ENCODE results near the gene TMEM92.
"Not testable (repeated sequence)": the region's sequence is repeated elsewhere in the genome, so short reads cannot be mapped to it uniquely, and the experiment has no call there.

TMEM92 gene

GRCh38 chr17:50301891-50302584 lies 27.8 kb downstream of the TMEM92 start:
- no peak for DNase-seq

DNA sequence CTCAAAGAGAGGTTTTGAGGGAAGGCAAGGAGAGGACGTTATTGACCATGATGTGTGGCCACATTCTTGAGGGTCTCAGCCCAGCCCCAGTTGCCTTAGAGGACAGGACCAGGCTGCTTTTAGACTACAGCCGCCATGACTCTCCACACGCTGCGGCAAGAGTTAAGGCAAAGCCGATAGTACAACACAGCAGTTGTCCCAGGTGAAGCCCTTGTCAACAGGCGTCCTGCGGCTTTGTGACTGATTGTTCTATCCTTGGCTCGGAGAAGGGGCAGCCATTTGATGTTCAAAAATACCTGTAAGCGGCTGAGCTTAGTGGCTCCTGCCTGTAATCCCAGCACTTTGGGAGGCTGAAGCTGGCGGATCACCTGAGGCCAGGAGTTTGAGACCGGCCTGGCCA lies 28.8 kb downstream of the TMEM92 start:
- DNase-seq = no peak

- DNase-seq = no peak
These were observed 29.3 kb downstream of the TMEM92 start for GRCh38 chr17:50303596-50303995.

DNA sequence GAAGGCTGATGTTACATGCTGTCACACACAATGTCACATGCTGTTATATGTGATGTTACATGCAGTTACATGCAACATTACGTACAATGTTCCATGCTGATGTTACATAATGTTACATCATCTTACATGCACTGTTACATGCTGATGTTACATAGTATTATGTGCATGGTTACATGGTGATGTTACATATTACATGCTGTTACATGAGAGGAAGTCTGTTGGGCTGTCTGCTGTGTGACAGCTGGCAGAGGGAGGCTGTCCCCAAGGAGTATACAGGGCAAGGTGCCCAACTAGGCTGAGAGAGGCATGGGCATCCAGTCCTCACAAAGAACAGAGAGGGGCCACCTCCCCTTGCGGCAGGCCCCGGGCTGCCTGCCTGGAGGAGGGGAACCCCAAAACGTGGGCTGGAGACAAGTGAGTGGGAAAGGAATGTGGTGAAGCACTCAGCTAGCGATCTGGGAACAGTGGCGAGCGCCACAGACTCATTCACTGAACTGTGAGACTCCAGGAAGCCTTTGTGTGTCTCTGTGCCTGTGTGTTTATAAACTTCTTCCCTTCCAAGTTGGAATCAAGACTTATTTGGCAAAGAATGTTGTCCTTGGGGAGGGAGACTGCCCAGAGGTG lies 30.6 kb downstream of the TMEM92 start:
- DNase-seq = peak in 1 of 2 experiments; percentile 55

GRCh38 chr17:50307654-50308053 lies 33.4 kb downstream of the TMEM92 start:
- DNase-seq = no peak

DNA sequence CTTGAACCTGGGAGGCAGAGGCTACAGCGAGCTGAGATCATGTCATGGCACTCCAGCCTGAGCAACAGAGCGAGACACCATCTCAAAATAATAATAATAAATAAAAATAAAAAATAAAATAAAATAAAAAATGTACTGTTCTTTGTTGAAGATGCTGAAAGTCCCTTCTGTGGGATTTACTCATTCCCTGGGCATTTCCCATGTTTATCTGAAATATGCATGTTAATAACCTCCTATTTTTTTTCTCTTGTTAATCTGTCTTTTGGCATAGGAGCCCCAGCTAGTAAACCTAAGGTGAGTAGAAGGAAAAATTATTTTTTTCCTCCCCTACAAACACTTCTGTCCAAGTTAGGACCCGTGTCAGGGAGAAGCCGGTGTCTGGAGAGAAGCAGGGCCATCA lies 34.4 kb downstream of the TMEM92 start:
- no peak for DNase-seq

DNA sequence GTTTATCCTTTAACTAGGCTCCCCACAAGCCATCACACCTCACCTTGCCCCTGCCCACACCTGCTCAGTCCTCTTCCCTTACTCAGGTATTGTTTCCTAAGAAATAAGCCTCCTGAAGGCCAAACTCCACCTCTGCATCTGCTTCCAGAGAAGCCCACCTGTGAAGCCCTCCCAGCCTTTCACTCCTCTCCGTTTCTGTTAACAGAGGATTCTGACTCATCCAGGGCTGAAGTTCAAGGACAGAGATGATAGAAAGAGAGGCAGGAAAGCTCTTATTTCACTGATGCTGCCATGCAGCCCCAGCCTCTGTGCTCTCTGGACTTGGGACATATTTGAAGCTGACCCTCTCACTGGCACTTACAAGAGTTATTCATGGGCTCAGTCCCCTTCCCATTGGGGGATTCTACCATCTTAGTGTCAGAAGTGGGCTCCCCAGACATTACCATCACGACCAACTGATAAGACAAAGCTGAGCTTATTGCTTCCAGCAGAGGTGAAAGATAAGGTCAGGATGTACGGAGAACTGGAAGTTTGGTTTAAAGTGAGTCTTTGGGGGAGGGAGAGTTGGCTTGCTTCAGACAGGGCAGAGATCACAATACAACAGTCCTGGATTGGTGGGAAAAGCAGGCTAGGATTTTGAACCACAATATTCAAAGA lies 36.3 kb downstream of the TMEM92 start:
- no peak for DNase-seq

- no peak for DNase-seq
These were observed 36.8 kb downstream of the TMEM92 start for GRCh38 chr17:50311112-50311460.

GRCh38 chr17:50311483-50311882 lies 37.2 kb downstream of the TMEM92 start:
- DNase-seq = no peak

DNA sequence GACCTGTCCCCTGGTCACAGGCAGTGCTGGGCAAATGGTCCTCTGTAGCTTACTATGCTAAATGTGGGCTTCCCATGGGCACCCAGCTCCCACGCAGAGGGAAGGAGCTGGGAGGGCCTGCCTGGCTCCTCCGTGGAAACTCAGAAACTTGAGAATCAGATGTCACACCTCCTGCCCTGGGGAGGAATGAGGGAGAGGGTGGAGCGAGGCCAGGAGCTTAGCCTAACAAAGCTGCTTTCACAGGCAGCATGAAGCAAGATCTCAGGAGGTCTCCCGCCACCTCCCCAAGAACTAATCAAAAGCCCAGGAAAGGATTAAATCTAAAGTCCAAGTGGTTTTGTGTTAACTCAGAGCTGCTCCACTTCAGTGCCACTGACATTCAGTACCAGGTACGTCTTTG lies 38.0 kb downstream of the TMEM92 start:
- no peak for DNase-seq

DNA sequence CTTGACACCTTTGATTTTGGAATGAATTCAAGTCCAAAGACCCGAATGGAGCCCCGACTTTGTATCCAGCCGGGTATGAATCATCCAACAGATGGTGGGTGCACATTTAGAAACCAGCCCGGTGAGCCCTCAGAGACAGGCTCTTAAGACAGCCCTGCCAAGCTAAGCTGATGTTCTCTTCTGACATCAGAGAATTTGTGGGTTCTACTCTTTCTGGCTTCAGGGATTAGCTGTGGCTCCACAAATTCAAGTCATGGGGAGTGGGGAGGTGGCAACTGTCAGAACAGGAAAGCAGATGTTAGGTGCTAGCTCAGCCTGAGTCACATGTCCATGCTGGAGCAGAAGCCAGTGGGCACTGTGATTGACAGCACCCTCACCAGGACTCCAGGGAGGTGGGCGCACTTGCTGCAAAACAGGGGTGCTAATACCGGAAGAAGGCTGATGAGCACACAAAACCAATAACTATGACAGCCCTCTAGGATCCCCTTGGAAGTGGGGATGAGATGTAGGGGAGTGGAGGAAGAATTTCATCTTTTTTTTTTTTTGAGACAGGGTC lies 40.3 kb downstream of the TMEM92 start:
- DNase-seq = peak in 1 of 2 experiments; percentile 41

DNA sequence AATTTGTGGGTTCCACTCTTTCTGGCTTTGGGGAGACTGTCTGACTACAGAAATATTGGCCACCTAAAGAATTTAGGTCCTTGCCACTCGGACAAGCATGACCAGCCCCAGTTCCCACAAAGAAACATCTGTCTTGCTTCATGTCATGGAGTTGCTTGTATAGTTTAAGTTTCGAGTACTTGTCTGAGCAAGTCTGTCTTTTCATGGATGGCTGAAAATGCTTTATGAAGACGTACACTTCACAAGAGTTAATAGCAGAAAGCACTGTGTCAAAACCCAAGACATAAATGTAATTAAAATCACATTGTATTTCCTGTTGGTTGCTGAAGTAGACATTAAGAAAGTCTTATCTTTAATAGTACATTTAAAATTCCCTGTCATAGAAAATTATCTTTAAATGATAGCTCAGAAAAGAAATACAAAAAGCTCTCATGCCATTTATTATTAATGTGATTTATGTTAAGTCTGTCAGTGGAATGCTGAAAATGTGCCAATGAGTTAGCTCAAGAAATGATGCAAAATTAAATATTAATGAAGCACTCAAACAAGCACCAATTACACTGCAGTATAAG lies 41.8 kb downstream of the TMEM92 start:
- DNase-seq = peak; percentile 17 to 70

DNA sequence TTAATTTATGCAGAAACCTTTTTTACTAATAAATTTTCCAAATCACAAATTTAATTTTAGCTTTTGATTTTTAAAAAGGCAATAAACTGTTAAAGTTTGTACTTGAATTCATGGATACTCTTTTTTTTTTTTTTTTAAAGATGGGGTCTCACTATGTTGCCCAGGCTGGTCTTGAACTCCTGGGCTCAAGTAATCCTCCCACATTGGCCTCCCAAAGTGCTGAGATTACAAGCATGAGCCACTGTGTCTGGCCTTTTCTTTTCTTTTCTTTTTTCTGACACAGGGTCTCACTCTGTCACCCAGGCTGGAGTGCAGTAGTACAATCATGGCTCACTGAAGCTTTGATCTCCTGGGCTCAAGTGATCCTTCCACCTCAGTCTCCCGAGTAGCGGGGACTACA lies 42.4 kb downstream of the TMEM92 start:
- DNase-seq = not testable (repeated sequence)

DNA sequence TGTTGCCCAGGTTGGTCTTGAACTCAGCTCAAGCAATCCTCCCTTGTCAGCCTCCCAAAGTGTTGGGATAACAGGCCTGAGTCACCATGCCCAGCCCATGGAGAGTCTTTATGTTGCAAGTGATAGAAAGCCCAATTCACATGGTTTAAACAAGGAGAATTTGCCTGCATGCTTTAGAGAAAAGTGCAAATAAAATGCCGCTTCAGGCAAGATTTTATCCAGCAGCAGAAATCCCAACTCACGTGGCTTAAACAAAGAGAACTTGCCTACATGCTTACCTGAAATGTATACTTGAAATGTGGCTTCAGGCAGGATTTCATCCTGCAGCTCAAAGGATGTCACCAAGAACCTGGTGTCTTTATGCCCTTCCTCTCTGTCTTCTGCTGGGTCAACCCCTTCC lies 42.9 kb downstream of the TMEM92 start:
- no peak for DNase-seq

DNA sequence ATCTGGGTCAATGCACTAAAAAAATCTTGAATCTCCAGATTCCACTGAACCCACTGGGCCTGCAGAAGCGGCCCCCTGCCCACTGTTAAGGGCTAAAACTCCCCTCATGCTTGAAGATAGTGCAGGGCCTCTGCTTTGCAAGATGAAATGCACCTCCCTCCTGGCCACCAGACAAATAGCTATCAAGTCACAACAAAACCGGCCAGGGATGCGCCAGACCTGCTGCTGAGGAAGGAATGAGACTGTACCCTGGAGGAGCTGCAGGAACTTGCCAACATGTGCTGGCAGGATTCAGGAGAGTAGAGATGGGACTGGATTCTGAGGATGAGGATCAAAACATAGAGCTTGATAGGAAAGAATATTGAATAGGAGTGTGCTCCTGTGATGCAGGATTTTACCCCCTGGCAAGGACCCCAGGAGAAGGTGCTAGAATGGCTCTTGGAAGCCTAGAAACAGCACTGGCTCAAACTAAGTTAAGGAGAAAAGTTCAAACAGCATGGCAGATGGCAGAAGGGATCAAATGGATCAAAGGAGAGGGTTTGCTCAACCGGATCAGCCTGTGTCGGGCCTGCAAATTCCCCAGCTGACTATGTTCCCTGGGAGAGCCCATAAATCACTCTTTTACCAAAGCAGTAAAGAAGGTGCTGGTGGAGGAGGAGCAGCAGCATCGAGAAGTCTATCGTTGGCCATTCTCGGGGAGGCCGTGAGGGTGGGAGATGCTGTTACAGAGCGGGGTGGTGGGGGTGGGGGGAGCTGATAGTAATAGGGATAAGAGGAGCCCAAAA lies 44.4 kb downstream of the TMEM92 start:
- peak; percentile 60 to 77 for DNase-seq

GRCh38 chr17:50319306-50320004 lies 45.2 kb downstream of the TMEM92 start:
- DNase-seq = no peak

- DNase-seq = peak; percentile 29 to 43
These were observed 48.0 kb downstream of the TMEM92 start for GRCh38 chr17:50322271-50322670.

GRCh38 chr17:50323060-50323459 lies 48.8 kb downstream of the TMEM92 start:
- DNase-seq = no peak

DNA sequence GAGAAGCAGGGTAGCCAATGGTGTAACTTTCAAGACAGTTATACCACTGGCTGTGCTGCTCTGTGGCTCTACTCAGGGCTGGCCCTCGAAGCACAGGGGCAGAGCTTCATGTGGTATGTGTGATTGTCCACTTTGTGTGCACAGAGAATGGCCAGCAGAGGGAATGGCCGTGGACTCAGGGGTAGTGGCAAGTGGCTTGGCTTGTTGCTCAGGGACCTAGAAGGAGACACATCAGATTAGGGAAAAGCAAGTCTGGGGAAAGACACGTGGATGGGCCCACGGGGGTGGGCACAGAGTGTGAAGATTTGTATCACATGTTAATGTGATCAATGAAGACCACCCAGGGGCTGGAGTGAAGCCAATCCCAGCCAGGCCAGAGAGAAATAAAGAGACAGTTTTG lies 51.6 kb downstream of the TMEM92 start:
- DNase-seq = peak in 1 of 2 experiments; percentile 41

DNA sequence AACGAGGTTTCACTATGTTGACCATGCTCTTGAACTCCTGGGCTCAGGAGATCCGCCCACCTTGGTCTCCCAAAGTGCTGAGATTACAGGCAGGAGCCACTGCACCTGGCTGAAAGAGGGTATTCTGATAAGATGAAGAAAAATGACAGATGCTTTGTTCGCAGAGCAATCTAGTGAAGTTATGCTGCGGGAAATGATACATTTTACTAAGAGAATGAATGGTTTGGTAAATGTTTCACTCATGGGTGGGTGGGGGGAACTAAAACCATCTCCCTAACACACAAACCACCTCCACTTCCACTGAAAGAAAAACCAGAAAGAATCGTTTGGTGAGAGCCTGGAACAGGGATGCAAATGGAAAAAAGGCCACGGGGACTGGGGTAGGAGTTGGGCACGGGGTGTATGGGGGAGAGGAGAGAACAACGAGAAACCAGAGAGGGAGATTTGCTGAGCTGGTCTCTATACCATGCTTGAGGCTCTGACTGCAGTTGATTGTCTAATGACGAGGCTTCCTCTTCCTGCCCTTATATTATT lies 52.6 kb downstream of the TMEM92 start:
- no peak for DNase-seq

DNA sequence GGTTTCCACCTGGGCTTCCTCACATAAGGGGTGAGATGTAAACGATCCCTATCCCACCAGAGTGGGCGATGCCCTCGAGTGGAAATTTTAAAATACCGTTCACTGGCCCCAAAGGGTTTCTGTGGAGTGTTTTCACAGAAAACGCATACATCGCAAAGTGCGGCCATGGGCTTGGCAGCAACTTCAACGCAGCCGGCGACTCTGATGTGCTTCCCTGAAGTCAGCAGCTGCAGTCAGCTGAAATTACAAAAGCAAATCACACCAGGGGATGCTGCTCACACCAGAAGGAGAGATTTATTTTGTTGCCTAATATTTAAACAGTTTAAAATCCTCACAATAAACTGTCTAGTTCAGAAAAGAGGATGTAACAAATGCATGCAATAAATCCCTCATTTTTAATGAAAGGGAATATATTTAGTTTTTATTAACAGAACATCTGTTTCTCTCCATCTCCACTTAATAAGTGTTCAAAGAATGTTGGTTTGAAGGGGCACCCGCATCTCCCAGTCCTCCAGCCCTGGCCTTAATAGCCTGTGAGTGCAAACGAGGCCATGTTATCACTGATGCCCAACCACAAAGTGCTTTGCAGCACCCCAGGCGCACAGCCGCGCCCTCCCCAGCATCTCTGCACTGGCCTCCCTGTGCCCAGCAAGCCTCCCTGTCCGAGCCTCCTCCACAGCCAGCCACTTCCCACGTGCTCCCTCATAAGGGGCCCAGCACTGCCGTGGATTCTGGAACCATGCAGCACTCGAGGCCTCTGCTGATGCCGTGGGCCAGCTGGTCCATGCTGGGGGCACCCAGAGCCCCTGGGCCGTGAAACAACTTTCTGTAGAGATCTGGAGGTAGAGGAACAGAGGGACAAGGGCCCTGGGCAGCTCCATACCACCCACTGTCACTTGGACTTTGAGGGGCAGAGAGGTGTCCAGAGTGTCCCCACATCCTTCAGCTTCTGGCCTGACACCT lies 54.4 kb downstream of the TMEM92 start:
- DNase-seq = peak in 1 of 2 experiments; percentile 20

Measured in NCI-H446 (cell line).